ENCODE results near the gene PSME1.

PSME1 gene

GRCh38 chr14:24146453-24146977 lies 10.5 kb downstream of the PSME1 start, which contains the start of gene PSME2:
Gene PSME2, minus strand, starts transcription at chr14:24146610. Its CDS starts 29 bp downstream, at chr14:24146581.
- DNase-seq (ENCODE audit: low read depth in 3 of 3, low spot score in 1 of 3), result peak; percentile 56 to 65 (median 63)

- peak; percentile 91 to 92 (median 92) for DNase-seq (ENCODE audit: low read depth in 3 of 3, low spot score in 1 of 3)
Measured at GRCh38 chr14:24146978-24147760, 11.2 kb downstream of the PSME1 start, which contains the start of gene RNF31. Gene RNF31, plus strand, starts transcription at chr14:24147498. Its CDS starts 201 bp downstream, at chr14:24147699.

- no peak for DNase-seq (ENCODE audit: low read depth in 3 of 3, low spot score in 1 of 3)
Measured at GRCh38 chr14:24147761-24148428, 11.9 kb downstream of the PSME1 start.

- no peak for DNase-seq (ENCODE audit: low read depth in 3 of 3, low spot score in 1 of 3)
Measured at GRCh38 chr14:24149302-24149969, 13.4 kb downstream of the PSME1 start.

GRCh38 chr14:24150061-24150460 lies 14.1 kb downstream of the PSME1 start:
- no peak for DNase-seq (ENCODE audit: low read depth in 3 of 3, low spot score in 1 of 3)

GRCh38 chr14:24150567-24150966 lies 14.6 kb downstream of the PSME1 start:
- DNase-seq (ENCODE audit: low read depth in 3 of 3, low spot score in 1 of 3), result no peak

- DNase-seq (ENCODE audit: low read depth in 3 of 3, low spot score in 1 of 3), result no peak
Measured at GRCh38 chr14:24150993-24151392, 15.0 kb downstream of the PSME1 start.

GRCh38 chr14:24151404-24152080 lies 15.5 kb downstream of the PSME1 start:
- DNase-seq (ENCODE audit: low read depth in 3 of 3, low spot score in 1 of 3), result no peak

- no peak for DNase-seq (ENCODE audit: low read depth in 3 of 3, low spot score in 1 of 3)
Measured at GRCh38 chr14:24155100-24155499, 19.1 kb downstream of the PSME1 start.

GRCh38 chr14:24156840-24157239 lies 20.8 kb downstream of the PSME1 start:
- DNase-seq (ENCODE audit: low read depth in 3 of 3, low spot score in 1 of 3), result no peak

GRCh38 chr14:24157331-24157730 lies 21.3 kb downstream of the PSME1 start:
- DNase-seq (ENCODE audit: low read depth in 3 of 3, low spot score in 1 of 3), result no peak

- no peak for DNase-seq (ENCODE audit: low read depth in 3 of 3, low spot score in 1 of 3)
Measured at GRCh38 chr14:24159777-24160498, 23.9 kb downstream of the PSME1 start.

- DNase-seq (ENCODE audit: low read depth in 3 of 3, low spot score in 1 of 3), result no peak
Measured at GRCh38 chr14:24160499-24160849, 24.5 kb downstream of the PSME1 start.

- peak; percentile 95 to 99 (median 99) for DNase-seq (ENCODE audit: low read depth in 3 of 3, low spot score in 1 of 3)
Measured at GRCh38 chr14:24160850-24161804, 25.1 kb downstream of the PSME1 start, which contains the start of gene IRF9. Gene IRF9, plus strand, starts transcription at chr14:24161265. Its CDS starts 880 bp downstream, at chr14:24162145.

GRCh38 chr14:24162093-24162492 lies 26.1 kb downstream of the PSME1 start:
- DNase-seq (ENCODE audit: low read depth in 3 of 3, low spot score in 1 of 3), result no peak

- DNase-seq (ENCODE audit: low read depth in 3 of 3, low spot score in 1 of 3), result no peak
Measured at GRCh38 chr14:24164518-24164991, 28.6 kb downstream of the PSME1 start.

- no peak for DNase-seq (ENCODE audit: low read depth in 3 of 3, low spot score in 1 of 3)
Measured at GRCh38 chr14:24165785-24166184, 29.8 kb downstream of the PSME1 start.

GRCh38 chr14:24167469-24168114 lies 31.6 kb downstream of the PSME1 start:
- no peak for DNase-seq (ENCODE audit: low read depth in 3 of 3, low spot score in 1 of 3)
